HG02610 (cell line): ENCODE results near the gene TMEM45B.

Experiments used
- ATAC-seq: cut with Tn5 transposase; IDR thresholded peaks from one replicate; pipeline ENCODE4 v1.9.1; 2021; ENCODE audit warnings: mild to moderate bottlenecking, moderate library complexity; ENCODE audit not compliant: unreplicated experiment

The TMEM45B gene

GRCh38 chr11:129895126-129896041, 79.7 kb downstream of the TMEM45B start, which contains the start of gene NFRKB:
NFRKB (minus strand) TSS chr11:129895578; CDS start chr11:129892849, 2,729 bp downstream.
- ATAC-seq: peak; percentile 97

- ATAC-seq: no peak
Measured at GRCh38 chr11:129896062-129896461, 80.4 kb downstream of the TMEM45B start.

- no peak for ATAC-seq
Measured at GRCh38 chr11:129905402-129905801, 89.8 kb downstream of the TMEM45B start.
